ENCODE measurements around the gene HUNK.

Gene HUNK

DNA sequence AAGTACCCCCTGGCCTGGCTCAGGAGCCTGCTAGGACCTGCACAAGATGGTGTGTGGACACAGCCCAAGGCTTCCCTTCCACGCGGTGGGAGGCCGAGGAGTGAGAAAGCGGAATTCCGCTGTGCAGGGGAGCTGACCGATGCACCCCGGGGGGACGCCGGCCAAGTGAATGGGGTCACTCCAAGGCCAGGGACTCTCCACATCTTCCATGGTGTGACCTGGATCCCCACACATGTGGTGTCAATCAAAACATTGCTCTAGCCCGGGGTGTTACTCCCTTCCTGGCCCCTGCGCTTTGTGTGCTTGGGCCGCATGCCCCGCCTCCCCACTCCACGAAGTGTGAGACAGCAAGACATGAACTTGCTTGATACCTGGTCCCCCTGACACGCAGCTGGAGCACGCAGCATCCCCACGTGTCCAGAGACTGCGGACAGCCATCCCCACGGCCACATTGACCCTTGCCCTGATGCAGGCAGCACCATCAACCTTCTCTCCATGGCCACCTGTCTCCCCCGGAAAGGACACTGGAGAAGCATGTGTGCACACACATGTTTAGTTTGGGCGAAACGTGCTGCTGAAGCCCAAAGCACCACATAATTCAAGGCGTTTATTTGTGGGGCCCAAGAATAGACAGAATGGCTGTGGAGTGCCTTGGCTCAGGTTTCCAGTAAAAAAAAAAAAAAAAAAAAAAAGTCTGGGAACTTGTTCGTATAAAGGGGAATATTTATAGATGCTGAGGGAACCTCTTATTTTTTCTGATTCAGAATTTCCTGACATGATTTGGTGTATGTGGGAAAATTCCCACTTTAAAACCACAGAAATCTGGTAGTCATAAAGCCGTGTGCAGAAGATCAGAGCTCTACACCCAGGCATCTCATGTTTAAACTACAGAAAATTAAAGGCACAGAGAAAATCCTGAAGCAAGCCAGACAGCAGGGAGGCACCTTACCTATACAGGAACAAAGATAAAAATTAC is 171.7 kb downstream of the HUNK start:
- in situ Hi-C loops (cut with MboI; ENCODE audit: low sequenced_read_pairs), result no loop called here

- in situ Hi-C loops (cut with MboI; ENCODE audit: low sequenced_read_pairs), result no loop called here
These were observed 173.4 kb downstream of the HUNK start for GRCh38 chr21:32046191-32046590.

DNA sequence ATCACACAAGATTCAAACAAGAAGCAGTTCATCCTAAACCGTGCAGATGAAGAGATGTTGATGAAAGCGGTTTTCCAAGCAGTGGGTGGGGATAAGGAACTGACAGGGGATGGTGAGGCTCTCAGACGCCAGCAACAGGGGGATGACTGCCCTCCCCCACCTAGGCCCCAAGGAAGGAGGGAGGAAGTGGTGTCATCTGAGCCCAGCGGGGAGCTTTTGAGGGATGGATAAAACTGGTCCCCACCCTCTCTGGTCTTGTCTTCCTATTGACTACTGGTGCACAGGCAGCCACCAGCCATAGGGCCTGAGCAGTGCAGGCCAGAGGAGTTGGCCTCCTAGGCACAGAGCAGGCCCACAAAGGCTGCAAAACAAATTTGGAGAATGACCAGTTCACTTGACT is 175.5 kb downstream of the HUNK start:
- in situ Hi-C loops (cut with MboI; ENCODE audit: low sequenced_read_pairs), result no loop called here

Measured in HL-60/S4 treated with phorbol 12-myristate 13-acetate at 8.2 ng/mL for 4 days and 3 days (cell line).